Right lobe of liver (tissue), 4 donors: Measurements from ENCODE around the gene SDR9C7.
A peak's percentile ranks its signal among the peaks of the same experiment; 100 is the strongest.

Experiments
- CTCF ChIP-seq, 4 donors: fragments of 200-600 bp in 3 of 4; fragments of 450-650 bp in 1 of 4; IDR thresholded peaks; one replicate each; pipeline versions ENCODE4 v1.5.1 to v1.8.0; 2016 to 2022; ENCODE audit warnings: antibody characterized with exemption in 4 of 4, mild to moderate bottlenecking in 2 of 4
- POLR2A ChIP-seq: fragments of 450-650 bp; IDR thresholded peaks from one replicate; pipeline ENCODE4 v1.6.1; 2017; ENCODE audit warnings: antibody characterized with exemption, mild to moderate bottlenecking
- donor health status: DM: no; HTN: no; CAD: no.
- donor health status: DM: no; HTN: no; CAD: no.
- donor health status: DM: no; HTN: yes; CAD: no.

DNA sequence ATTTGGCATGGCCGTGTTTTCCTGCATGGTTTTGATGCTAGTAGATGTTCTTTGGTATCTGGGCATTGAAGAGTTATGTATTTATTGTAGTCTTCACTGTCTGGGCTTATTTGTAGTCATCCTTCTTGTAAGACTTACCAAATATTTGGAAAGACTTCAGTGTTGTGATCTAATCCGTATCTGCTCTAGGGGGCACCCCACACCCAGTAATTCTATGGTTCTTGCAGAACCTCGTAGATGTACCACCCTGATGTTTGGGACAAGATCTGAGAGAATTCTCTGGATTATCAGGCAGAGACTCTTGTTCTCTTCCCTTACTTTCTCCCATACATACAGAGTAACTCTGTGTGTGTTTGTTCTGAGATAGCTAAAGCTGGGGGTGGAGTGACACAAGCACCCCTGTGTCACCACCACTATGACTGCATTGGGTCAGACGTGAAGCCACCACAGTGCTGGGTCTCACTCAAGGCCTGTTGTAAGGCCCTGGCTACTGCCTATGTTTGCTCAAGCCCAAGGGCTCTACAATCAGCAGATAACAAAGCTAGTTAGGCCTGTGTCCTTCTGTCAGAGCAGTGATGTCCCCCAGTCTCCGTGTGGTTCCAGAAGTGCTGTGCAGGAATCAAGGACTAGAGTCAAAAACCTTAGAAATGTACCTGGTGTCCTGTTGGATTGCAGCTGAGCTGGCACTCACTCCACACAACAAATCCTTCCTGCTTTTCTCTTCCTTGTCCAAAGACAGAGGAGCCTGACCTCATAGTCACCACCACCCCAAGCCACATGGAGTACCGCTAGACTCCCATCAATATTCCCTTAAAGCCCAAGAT is 13.6 kb upstream of the SDR9C7 start:
- peak in 3 of 4 donors; percentile 15 to 31 (median 22) for TF ChIP-seq CTCF (IDR thresholded peaks at IDR 0.05)
- no peak for TF ChIP-seq POLR2A
